GM12878 (cell line): ENCODE measurements around the gene SH2D2A. TPM values are rescaled to one million over a fixed set of nuclear protein-coding genes. Genes with fewer than 3 reads are reported as not detected.

Experiments used
- ATAC-seq: fragments of 200-7000 bp; cut with Tn5 transposase; 3 replicates; pipeline ENCODE4 v1.9.1; 2020; ENCODE audit warnings: mild to moderate bottlenecking, moderate library complexity
- BruUV-seq: library from RNA; stranded (reverse); fragments of 400-500 nt; replicated peaks from 2 replicates; lab custom pipeline; 2021; lab: Mats Ljungman, UMichigan
- CTCF ChIA-PET: fragments of 300-600 bp; sonication (Branson Sonifier 250); formaldehyde crosslinking; extraction: SDS; loops from one replicate; lab custom pipeline; 2021; ENCODE audit warnings: inconsistent platforms; lab: Yijun Ruan, JAX
- POLR2A ChIA-PET: fragments of 350-600 bp; formaldehyde crosslinking; extraction: SDS; loops from one replicate; lab custom pipeline; 2021; ENCODE audit warnings: inconsistent platforms; lab: Charles Lee
- RAD21 ChIA-PET: fragments of 300-600 bp; sonication (Branson Sonifier 250); formaldehyde crosslinking; loops from one replicate; lab custom pipeline; 2023; ENCODE audit warnings: antibody characterized with exemption; ENCODE audit not compliant: unreplicated experiment; lab: Charles Lee
- SMC1A ChIA-PET: fragments of 300-600 bp; sonication (Branson Sonifier 250); formaldehyde crosslinking; loops from one replicate; lab custom pipeline; 2023; ENCODE audit not compliant: unreplicated experiment, uncharacterized antibody; lab: Charles Lee
- DNase-seq: peaks from one replicate; pipeline ENCODE4 v3.0.0-alpha.2; 2011; ENCODE audit warnings: low read depth, low spot score
- FAIRE-seq: peaks from 3 replicates; lab custom pipeline; 2011; peaks lifted over from hg19 to GRCh38; lab: Jason Lieb, UNC
- H2AFZ ChIP-seq: 2 replicates; pipeline ENCODE4 v1.6.0; 2011; ENCODE audit warnings: low read depth, low read length, control low read depth; ENCODE audit not compliant: control insufficient read depth
- H3K27ac ChIP-seq: 2 replicates; pipeline ENCODE4 v1.5.1; 2011; ENCODE audit warnings: control low read depth; ENCODE audit not compliant: control insufficient read depth, insufficient read depth
- H3K27me3 ChIP-seq, 2 experiments: replicated peaks in 1 of 2; 2 replicates each; pipeline versions ENCODE4 v1.6.0 to v1.6.1; 2011; ENCODE audit warnings: low read length in 1 of 2; ENCODE audit not compliant: control insufficient read depth in 2 of 2, insufficient read depth in 2 of 2
- H3K36me3 ChIP-seq, 2 experiments: 2 replicates each; pipeline ENCODE4 v1.5.1; 2011; ENCODE audit warnings: low read length in 1 of 2; ENCODE audit not compliant: control insufficient read depth in 2 of 2, insufficient read depth in 2 of 2
- H3K4me1 ChIP-seq: 2 replicates; pipeline ENCODE4 v1.6.1; 2011; ENCODE audit warnings: mild to moderate bottlenecking, low read length, moderate library complexity, mixed read lengths; ENCODE audit not compliant: control insufficient read depth, insufficient read depth
- H3K4me2 ChIP-seq: 2 replicates; pipeline ENCODE4 v1.6.0; 2011; ENCODE audit warnings: control low read depth; ENCODE audit not compliant: control insufficient read depth, insufficient read depth
- H3K4me3 ChIP-seq: fragments of 200-600 bp; sonication (generic); 2 replicates; pipeline ENCODE4 v1.5.1; 2016
- H3K79me2 ChIP-seq: 2 replicates; pipeline ENCODE4 v1.6.0; 2011; ENCODE audit warnings: low read length; ENCODE audit not compliant: control insufficient read depth, insufficient read depth
- H3K9ac ChIP-seq: 2 replicates; pipeline ENCODE4 v1.8.0; 2011; ENCODE audit warnings: low read length, control low read depth, mixed read lengths; ENCODE audit not compliant: control insufficient read depth, insufficient read depth
- H3K9me3 ChIP-seq: replicated peaks from 3 replicates; pipeline ENCODE4 v1.5.1; 2011; ENCODE audit warnings: mild to moderate bottlenecking, low read length; ENCODE audit not compliant: control insufficient read depth, insufficient read depth
- H4K20me1 ChIP-seq: 2 replicates; pipeline ENCODE4 v1.6.0; 2011; ENCODE audit not compliant: control insufficient read depth, insufficient read depth
- GATAD2B ChIP-seq: fragments of 450-650 bp; conservative IDR thresholded peaks from 2 replicates; pipeline ENCODE4 v1.6.1; 2017; ENCODE audit warnings: low read depth, mild to moderate bottlenecking, moderate library complexity
- IKZF1 ChIP-seq: fragments of 450-650 bp; conservative IDR thresholded peaks from 2 replicates; pipeline ENCODE4 v1.6.1; 2017; ENCODE audit warnings: antibody characterized with exemption, mild to moderate bottlenecking
- NFXL1 ChIP-seq: fragments of 450-650 bp; IDR thresholded peaks from 2 replicates; pipeline ENCODE4 v1.6.1; 2017; ENCODE audit warnings: antibody characterized with exemption, mild to moderate bottlenecking, borderline replicate concordance
- NR2F1 ChIP-seq: fragments of 450-650 bp; conservative IDR thresholded peaks from 2 replicates; pipeline ENCODE4 v1.6.1; 2017; ENCODE audit warnings: mild to moderate bottlenecking
- POLR2A ChIP-seq: IDR thresholded peaks from 2 replicates; pipeline ENCODE4 v1.6.1; 2011; ENCODE audit warnings: low read depth, mild to moderate bottlenecking, low read length
- SPI1 ChIP-seq: IDR thresholded peaks from 2 replicates; pipeline ENCODE4 v1.6.1; 2011; ENCODE audit warnings: low read depth, mild to moderate bottlenecking, low read length, moderate library complexity, borderline replicate concordance; ENCODE audit not compliant: insufficient read depth
- SRF ChIP-seq, 2 experiments: IDR thresholded peaks; 2 replicates each; pipeline ENCODE4 v1.6.1; 2011; ENCODE audit warnings: low read depth in 2 of 2, low read length in 2 of 2, mild to moderate bottlenecking in 1 of 2, moderate library complexity in 1 of 2
- ZZZ3 ChIP-seq: IDR thresholded peaks from 2 replicates; pipeline ENCODE4 v1.6.1; 2011; ENCODE audit warnings: low read depth; ENCODE audit not compliant: control insufficient read depth, insufficient read length
- WGBS: methylation state at CpG from one replicate; pipeline ENCODE4 v1.1.6; 2016; ENCODE audit warnings: low lambda C conversion rate; ENCODE audit not compliant: insufficient replicate concordance, insufficient coverage; ENCODE audit errors: missing lambda C conversion rate; 5-methylcytosine and 5-hydroxymethylcytosine counted together
- in situ Hi-C: fragments of 300-500 bp; cut with MboI; formaldehyde crosslinking; loops from 9 replicates; pipeline ENCODE4 v1.14.3; 2018; ENCODE audit warnings: mixed read lengths
- intact Hi-C: fragments of 100-400 bp; cut with micrococcal nuclease; formaldehyde crosslinking; loops from one replicate; pipeline ENCODE4 v1.14.2; 2022; ENCODE audit not compliant: unreplicated experiment
- polyA plus RNA-seq, 11 experiments: library from polyadenylated mRNA; depleted of rRNA in 4 of 11; unstranded in 6 of 11; stranded (reverse) in 5 of 11; fragments of >200 nt; fragmentation: Nextera tagmentation in 4 of 11; fragmentation: Illumina TruSeq in 1 of 11; extraction: Ambion mirVana in 4 of 11; extraction: Trizol in 1 of 11; gene quantifications; 1 replicate in 1 of 11; 2 replicates in 10 of 11; pipeline versions ENCODE4 v1.2.1 to v1.2.3, GENCODE V29; 2011 to 2016; ENCODE audit warnings: inconsistent platforms in 2 of 11, missing spikeins in 2 of 11, low read depth in 1 of 11
- total RNA-seq, 4 experiments: library from RNA; depleted of rRNA in 3 of 4; stranded (reverse); fragments of >200 nt in 3 of 4; fragmentation: Illumina TruSeq in 1 of 4; extraction: Trizol in 1 of 4; gene quantifications; 2 replicates each; pipeline versions ENCODE4 v1.2.1 to v1.2.3, GENCODE V29; 2013 to 2021
- TF ChIP-seq, protein P1 (sequence below): fragments of 150-350 bp; IDR thresholded peaks from 2 replicates; pipeline ENCODE4 v1.6.1; 2016; ENCODE audit warnings: low read depth, low read length
- TF ChIP-seq, protein P2 (sequence below): fragments of 150-350 bp; IDR thresholded peaks from 2 replicates; pipeline ENCODE4 v1.6.1; 2014; ENCODE audit warnings: mild to moderate bottlenecking, low read depth, low read length
- TF ChIP-seq, protein P3 (sequence below): IDR thresholded peaks from 2 replicates; pipeline ENCODE4 v1.6.1; 2011; ENCODE audit warnings: low read depth, low read length, improper control_type of control experiment, borderline replicate concordance
- TF ChIP-seq, protein P4 (sequence below): fragments of 450-650 bp; IDR thresholded peaks from 2 replicates; pipeline ENCODE4 v1.6.1; 2016; ENCODE audit warnings: mild to moderate bottlenecking, moderate library complexity, borderline replicate concordance

The SH2D2A gene
- total and polyA plus RNA-seq, 10 of the 15 experiments (the other 5 are each of a cell fraction or from before 2014, with no cell fraction given), result 0.72 to 15.9 (median 7.0) TPM

DNA sequence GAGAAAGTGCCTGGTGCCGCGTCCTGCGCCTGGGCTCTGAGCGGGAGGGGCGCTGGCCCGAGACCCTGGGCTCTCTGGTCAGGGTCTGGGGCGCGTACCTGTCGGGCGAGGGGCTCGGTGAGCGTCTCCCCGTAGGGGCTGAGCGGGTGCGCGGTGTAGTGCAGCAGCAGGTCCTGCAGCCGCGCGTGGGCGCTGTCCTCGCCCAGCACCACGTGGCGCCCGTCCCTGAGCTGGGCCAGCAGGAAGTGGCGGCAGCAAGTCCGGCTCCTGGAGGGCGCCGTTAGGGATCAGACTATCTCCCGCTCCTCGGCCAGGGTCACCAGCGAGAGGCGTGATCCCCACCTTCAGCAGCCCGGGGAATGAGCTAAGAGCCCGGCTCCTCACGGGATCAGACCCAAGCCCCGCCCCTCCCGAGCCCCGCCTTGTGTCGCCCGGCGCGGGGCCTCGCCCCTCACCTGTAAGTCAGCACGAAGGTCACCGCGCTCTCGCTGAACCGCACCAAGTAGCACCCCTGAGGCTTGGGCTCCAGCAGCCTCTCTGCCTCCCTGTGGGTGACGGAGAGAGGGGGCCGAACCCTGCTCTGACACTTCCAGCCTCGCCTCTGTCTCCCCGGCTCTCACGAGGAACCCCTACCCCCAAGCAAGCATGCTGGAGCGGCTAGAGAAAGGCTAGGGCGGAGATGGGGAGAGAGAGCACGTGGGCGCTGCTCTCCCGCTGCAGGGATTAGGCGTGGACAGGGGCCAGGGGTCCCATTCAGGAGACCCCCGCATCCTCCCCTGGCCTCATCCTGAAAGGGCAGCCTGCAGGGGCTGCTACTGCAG is 2.7 kb downstream of the SH2D2A start:
- in situ Hi-C loops, result no loop called here
- Histone ChIP-seq H3K27me3 (no peaks in the 10 kb centered on the region), H3K4me3 (peak overlapping the region; percentile 59; the same call in 1 of the 2 replicates), H3K4me1 (peaks cover 20% of the 10 kb centered on the region), H2AFZ (peak overlapping the region; percentile 84), H3K79me2 (no peaks in the 10 kb centered on the region), H3K9me3 (no peaks in the 10 kb centered on the region), H3K36me3 (no peaks in the 10 kb centered on the region; a peak in 1 of 4 replicates), H3K27ac (no peak overlapping the region), H3K9ac (peak overlapping the region; percentile 35; the same call in 1 of the 2 replicates), H4K20me1 (no peaks in the 10 kb centered on the region), H3K4me2 (peak overlapping the region; percentile 88)
- CTCF ChIA-PET, result interaction anchor here (0.7 to 8.5 kb wide), 21 partner anchors 8 to 237 kb away, joined by 3 to 60 read pairs (median 5); partner anchors contain the start of genes INSRR, METTL25B and NTRK1
- BruUV-seq, result no TSS peak
- intact Hi-C loops, result no loop called here
- SMC1A ChIA-PET, result interaction anchor here (0.9 to 1.3 kb wide), 3 partner anchors 11 to 92 kb away, joined by 3 read pairs; no protein-coding TSS in a partner anchor
- RAD21 ChIA-PET, result interaction anchor here (1.0 to 1.7 kb wide), 3 partner anchors 23 to 87 kb away, joined by 6 to 8 read pairs (median 7); no protein-coding TSS in a partner anchor
- POLR2A ChIA-PET, result interaction anchor here (0.6 to 1.4 kb wide), 4 partner anchors 12 to 86 kb away, joined by 3 read pairs; partner anchors contain the start of genes ISG20L2 and METTL25B
- no peak for DNase-seq
- ATAC-seq, result peak; percentile 69
- FAIRE-seq, result peak; percentile 13
- 17% methylated on average over 55 of the region's 60 CpGs for WGBS
- TF ChIP-seq GATAD2B (peak; percentile 87), NR2F1 (peak; percentile 54), SPI1 (no peak), IKZF1 (peak; percentile 81), ZZZ3 (no peak), NFXL1 (no peak), POLR2A (peak; percentile 68), SRF (IDR thresholded peaks at IDR 0.05; ENCODE audit: low read depth in 2 of 2, low read length in 2 of 2) (no peak)
- TF ChIP-seq, protein P1, sequence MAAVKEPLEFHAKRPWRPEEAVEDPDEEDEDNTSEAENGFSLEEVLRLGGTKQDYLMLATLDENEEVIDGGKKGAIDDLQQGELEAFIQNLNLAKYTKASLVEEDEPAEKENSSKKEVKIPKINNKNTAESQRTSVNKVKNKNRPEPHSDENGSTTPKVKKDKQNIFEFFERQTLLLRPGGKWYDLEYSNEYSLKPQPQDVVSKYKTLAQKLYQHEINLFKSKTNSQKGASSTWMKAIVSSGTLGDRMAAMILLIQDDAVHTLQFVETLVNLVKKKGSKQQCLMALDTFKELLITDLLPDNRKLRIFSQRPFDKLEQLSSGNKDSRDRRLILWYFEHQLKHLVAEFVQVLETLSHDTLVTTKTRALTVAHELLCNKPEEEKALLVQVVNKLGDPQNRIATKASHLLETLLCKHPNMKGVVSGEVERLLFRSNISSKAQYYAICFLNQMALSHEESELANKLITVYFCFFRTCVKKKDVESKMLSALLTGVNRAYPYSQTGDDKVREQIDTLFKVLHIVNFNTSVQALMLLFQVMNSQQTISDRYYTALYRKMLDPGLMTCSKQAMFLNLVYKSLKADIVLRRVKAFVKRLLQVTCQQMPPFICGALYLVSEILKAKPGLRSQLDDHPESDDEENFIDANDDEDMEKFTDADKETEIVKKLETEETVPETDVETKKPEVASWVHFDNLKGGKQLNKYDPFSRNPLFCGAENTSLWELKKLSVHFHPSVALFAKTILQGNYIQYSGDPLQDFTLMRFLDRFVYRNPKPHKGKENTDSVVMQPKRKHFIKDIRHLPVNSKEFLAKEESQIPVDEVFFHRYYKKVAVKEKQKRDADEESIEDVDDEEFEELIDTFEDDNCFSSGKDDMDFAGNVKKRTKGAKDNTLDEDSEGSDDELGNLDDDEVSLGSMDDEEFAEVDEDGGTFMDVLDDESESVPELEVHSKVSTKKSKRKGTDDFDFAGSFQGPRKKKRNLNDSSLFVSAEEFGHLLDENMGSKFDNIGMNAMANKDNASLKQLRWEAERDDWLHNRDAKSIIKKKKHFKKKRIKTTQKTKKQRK, result no peak
- TF ChIP-seq, protein P2, sequence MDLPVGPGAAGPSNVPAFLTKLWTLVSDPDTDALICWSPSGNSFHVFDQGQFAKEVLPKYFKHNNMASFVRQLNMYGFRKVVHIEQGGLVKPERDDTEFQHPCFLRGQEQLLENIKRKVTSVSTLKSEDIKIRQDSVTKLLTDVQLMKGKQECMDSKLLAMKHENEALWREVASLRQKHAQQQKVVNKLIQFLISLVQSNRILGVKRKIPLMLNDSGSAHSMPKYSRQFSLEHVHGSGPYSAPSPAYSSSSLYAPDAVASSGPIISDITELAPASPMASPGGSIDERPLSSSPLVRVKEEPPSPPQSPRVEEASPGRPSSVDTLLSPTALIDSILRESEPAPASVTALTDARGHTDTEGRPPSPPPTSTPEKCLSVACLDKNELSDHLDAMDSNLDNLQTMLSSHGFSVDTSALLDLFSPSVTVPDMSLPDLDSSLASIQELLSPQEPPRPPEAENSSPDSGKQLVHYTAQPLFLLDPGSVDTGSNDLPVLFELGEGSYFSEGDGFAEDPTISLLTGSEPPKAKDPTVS, result no peak
- TF ChIP-seq, protein P3, sequence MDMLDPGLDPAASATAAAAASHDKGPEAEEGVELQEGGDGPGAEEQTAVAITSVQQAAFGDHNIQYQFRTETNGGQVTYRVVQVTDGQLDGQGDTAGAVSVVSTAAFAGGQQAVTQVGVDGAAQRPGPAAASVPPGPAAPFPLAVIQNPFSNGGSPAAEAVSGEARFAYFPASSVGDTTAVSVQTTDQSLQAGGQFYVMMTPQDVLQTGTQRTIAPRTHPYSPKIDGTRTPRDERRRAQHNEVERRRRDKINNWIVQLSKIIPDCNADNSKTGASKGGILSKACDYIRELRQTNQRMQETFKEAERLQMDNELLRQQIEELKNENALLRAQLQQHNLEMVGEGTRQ, result peak; percentile 50
- TF ChIP-seq, protein P4, sequence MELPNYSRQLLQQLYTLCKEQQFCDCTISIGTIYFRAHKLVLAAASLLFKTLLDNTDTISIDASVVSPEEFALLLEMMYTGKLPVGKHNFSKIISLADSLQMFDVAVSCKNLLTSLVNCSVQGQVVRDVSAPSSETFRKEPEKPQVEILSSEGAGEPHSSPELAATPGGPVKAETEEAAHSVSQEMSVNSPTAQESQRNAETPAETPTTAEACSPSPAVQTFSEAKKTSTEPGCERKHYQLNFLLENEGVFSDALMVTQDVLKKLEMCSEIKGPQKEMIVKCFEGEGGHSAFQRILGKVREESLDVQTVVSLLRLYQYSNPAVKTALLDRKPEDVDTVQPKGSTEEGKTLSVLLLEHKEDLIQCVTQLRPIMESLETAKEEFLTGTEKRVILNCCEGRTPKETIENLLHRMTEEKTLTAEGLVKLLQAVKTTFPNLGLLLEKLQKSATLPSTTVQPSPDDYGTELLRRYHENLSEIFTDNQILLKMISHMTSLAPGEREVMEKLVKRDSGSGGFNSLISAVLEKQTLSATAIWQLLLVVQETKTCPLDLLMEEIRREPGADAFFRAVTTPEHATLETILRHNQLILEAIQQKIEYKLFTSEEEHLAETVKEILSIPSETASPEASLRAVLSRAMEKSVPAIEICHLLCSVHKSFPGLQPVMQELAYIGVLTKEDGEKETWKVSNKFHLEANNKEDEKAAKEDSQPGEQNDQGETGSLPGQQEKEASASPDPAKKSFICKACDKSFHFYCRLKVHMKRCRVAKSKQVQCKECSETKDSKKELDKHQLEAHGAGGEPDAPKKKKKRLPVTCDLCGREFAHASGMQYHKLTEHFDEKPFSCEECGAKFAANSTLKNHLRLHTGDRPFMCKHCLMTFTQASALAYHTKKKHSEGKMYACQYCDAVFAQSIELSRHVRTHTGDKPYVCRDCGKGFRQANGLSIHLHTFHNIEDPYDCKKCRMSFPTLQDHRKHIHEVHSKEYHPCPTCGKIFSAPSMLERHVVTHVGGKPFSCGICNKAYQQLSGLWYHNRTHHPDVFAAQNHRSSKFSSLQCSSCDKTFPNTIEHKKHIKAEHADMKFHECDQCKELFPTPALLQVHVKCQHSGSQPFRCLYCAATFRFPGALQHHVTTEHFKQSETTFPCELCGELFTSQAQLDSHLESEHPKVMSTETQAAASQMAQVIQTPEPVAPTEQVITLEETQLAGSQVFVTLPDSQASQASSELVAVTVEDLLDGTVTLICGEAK, result no peak
